ENCODE data around the gene NRG3. TPM values are rescaled to one million over a fixed set of nuclear protein-coding genes. Genes with fewer than 3 reads are reported as not detected.

Gene NRG3
- total RNA-seq, 1 donor from 2014 or later, result 6.1 TPM

GRCh38 chr10:82750538-82750937, 875.5 kb downstream of the NRG3 start:
- no peak for TF ChIP-seq CTCF (conservative IDR thresholded peaks at IDR 0.05)
- H3K4me3 Mint-ChIP-seq, result no peak overlapping the region
- no peaks in the 10 kb centered on the region for H3K9me3 Mint-ChIP-seq
- DNase-seq (ENCODE audit: extremely low spot score, unreplicated experiment), result no peak
- no peaks in the 10 kb centered on the region for H3K4me1 Mint-ChIP-seq (ENCODE audit: unreplicated experiment)
- no peak overlapping the region for H3K27ac Mint-ChIP-seq
- no peaks in the 10 kb centered on the region for H3K36me3 Mint-ChIP-seq
- H3K27me3 Mint-ChIP-seq, result no peaks in the 10 kb centered on the region

GRCh38 chr10:82757397-82757796, 882.4 kb downstream of the NRG3 start:
- no peak for DNase-seq (ENCODE audit: extremely low spot score, unreplicated experiment)

GRCh38 chr10:82757901-82758300, 882.9 kb downstream of the NRG3 start:
- no peaks in the 10 kb centered on the region for H3K9me3 Mint-ChIP-seq
- H3K4me3 Mint-ChIP-seq, result no peak overlapping the region
- H3K27me3 Mint-ChIP-seq, result no peaks in the 10 kb centered on the region
- peaks cover 20% of the 10 kb centered on the region for H3K4me1 Mint-ChIP-seq (ENCODE audit: unreplicated experiment)
- no peak overlapping the region for H3K27ac Mint-ChIP-seq
- H3K36me3 Mint-ChIP-seq, result no peaks in the 10 kb centered on the region
- TF ChIP-seq CTCF (conservative IDR thresholded peaks at IDR 0.05), result no peak
- no peak for DNase-seq (ENCODE audit: extremely low spot score, unreplicated experiment)

More at GRCh38 chr10:82757397-82757796, 882.4 kb downstream of the NRG3 start:
- peaks cover 20% of the 10 kb centered on the region for H3K4me1 Mint-ChIP-seq (ENCODE audit: unreplicated experiment)
- H3K27me3 Mint-ChIP-seq, result no peaks in the 10 kb centered on the region
- H3K27ac Mint-ChIP-seq, result no peak overlapping the region
- H3K4me3 Mint-ChIP-seq, result no peak overlapping the region
- no peaks in the 10 kb centered on the region for H3K9me3 Mint-ChIP-seq
- no peaks in the 10 kb centered on the region for H3K36me3 Mint-ChIP-seq
- TF ChIP-seq CTCF (conservative IDR thresholded peaks at IDR 0.05), result no peak

GRCh38 chr10:82759050-82759449, 884.1 kb downstream of the NRG3 start:
- H3K4me1 Mint-ChIP-seq (ENCODE audit: unreplicated experiment), result peaks cover 20% of the 10 kb centered on the region

GRCh38 chr10:82762641-82763040, 887.6 kb downstream of the NRG3 start:
- no peaks in the 10 kb centered on the region for H3K9me3 Mint-ChIP-seq
- no peak overlapping the region for H3K27ac Mint-ChIP-seq
- H3K27me3 Mint-ChIP-seq, result no peaks in the 10 kb centered on the region
- H3K36me3 Mint-ChIP-seq, result no peaks in the 10 kb centered on the region
- no peak for TF ChIP-seq CTCF (conservative IDR thresholded peaks at IDR 0.05)
- no peak for DNase-seq (ENCODE audit: extremely low spot score, unreplicated experiment)
- no peak overlapping the region for H3K4me3 Mint-ChIP-seq
- peaks cover 9% of the 10 kb centered on the region for H3K4me1 Mint-ChIP-seq (ENCODE audit: unreplicated experiment)

More at GRCh38 chr10:82759050-82759449, 884.1 kb downstream of the NRG3 start:
- H3K36me3 Mint-ChIP-seq, result no peaks in the 10 kb centered on the region
- no peaks in the 10 kb centered on the region for H3K9me3 Mint-ChIP-seq
- TF ChIP-seq CTCF (conservative IDR thresholded peaks at IDR 0.05), result no peak
- no peak for DNase-seq (ENCODE audit: extremely low spot score, unreplicated experiment)
- H3K4me3 Mint-ChIP-seq, result no peak overlapping the region
- no peak overlapping the region for H3K27ac Mint-ChIP-seq
- H3K27me3 Mint-ChIP-seq, result no peaks in the 10 kb centered on the region

- Mint-ChIP-seq H3K27ac (no peak overlapping the region), H3K9me3 (peaks cover 4% of the 10 kb centered on the region), H3K36me3 (no peaks in the 10 kb centered on the region)
These were observed 893.0 kb downstream of the NRG3 start for GRCh38 chr10:82768040-82768439.

More at GRCh38 chr10:82768040-82768439, 893.0 kb downstream of the NRG3 start:
- Mint-ChIP-seq H3K27me3 (no peaks in the 10 kb centered on the region), H3K4me1 (ENCODE audit: unreplicated experiment) (no peaks in the 10 kb centered on the region), H3K4me3 (no peak overlapping the region)
- no peak for DNase-seq (ENCODE audit: extremely low spot score, unreplicated experiment)
- no peak for TF ChIP-seq CTCF (conservative IDR thresholded peaks at IDR 0.05)

All from type B pancreatic cell (in vitro differentiated cells).